NCI-H2227 treated with DMSO at 0.1 percent for 48 hours (cell line): ENCODE measurements around the gene TBX2.

Experiments used
- DNase-seq: peaks from one replicate; lab custom pipeline; 2025; lab: John Stamatoyannopoulos, UW

The TBX2 gene

DNA sequence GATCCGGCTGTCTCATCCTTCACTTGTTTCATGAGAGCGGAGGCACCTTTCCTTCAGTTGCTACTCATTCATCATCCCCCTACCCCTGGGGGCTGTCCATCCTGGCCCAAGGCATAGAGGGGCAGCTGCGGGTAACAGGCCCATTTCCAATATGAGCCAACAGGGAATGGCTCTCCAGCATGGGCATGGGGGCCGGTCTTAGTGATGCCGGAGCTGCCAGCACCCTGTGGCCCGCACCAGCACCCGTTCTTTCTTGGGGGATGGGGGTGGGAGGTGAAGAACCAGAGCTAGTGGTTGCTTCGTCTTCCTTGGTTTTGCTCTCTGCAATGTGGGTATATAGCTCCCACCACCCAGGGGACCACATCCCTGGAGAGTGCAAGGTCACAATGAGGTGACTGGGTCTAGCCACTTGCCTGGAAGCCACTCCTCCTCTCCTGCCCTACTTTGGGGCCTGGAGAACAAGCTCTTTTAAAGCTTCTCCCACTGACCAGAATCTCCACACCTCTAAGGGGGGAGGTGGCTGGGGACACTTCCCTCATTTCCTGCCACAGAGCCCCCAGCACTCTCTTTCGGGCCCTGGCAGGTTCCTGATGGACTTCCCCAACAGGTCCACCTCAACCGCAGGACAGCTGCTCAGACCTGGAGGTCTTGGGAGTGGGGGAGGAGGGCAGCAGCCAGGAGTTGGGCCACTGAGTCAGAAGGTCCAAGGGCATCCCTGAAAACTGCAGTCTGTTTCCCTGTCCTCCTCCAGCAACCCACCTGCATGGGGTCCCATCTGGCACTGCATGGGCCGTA is 11.9 kb upstream of the TBX2 start:
- no peak for DNase-seq

DNA sequence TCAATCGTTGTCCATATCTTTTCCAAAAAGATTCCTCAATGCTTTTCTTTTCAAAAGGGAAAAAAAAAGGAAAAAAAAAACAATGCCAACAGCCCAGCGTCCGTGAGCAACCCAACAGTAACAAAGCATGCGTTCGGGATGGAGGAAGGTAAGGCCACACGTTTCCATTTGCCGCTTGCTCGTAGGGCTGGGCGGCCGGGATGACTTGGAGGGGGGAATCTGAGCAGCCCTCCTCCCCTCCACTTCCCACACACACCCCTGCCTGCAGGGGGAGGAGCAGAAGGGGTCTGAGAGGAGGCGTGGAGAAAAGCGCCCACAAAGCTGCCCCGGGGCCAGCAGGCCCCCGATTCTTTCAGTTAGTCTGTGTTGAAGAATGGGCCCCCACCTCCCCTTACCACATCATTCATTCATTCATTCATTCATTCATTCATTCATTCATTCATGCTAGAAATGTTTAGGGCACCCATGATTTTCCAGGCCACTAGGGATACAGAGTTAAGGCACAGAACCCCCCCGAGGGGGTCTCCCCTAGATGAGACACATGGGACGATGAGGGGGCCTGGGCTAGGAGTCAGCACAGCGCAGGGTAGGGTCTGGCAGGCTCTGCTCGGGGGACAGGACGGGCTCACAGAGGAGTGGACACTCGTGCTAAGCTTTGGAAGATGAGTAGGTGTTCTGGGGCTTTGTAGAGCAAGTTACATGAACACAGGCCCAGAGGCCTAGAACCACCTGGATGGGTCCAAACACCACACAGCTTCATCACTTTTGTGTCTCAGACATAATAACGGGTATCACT is 10.9 kb upstream of the TBX2 start:
- no peak for DNase-seq

DNA sequence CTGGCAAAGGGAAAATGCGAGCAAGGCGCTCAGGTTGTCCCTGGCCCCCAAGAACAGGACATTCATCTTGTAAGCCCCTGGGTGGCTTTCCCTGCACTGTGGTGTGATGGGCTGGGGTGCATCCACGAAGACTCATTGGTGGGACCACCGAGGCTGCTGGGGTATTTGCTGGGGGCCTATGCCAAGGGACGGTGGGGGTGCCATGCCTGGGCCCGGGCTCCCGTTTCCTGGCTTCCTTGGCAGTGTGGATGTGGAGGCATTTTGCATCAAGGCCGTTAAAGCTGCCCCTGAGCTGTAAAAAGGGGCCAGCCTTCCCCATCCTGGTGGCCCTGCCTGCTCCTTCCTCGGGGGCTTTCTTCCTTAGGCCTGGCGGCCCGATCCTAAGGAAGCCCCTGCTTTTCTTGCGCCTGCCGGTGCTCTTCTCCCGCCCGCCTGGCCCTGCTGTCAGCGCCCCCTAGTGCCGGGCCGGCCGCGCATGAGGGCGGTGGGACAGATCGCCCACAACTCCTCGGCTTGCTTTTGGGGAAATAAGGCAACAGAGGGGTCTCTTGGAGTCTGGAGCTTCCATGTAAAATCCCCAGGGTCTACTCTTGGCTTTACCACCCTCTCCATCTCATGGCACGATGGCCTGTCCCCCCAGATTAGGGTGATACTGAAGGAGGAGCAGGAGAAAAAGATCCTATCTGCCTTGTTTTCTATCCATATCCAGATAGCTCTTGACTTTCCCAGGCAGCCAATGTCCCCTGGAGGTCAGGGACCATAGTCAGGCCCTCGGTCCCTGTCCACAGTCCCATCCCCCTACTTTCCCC is 9.8 kb upstream of the TBX2 start:
- DNase-seq: no peak

DNA sequence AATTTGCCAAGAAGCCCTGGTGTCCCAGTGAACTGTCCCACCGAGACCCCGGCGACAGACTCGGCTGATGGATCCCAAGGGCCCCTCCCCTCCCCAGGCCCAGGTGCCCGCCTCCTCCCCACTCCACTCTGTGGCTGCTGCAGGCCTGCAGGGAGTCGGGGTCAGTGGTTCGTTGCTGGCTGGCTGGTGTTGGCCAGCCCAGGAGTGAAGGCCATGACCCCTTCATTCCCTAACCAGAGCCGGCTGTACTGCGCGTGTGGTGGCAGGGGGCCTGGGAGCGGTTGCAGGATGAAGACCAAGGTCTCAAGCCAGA is 9.2 kb upstream of the TBX2 start:
- DNase-seq: no peak

DNA sequence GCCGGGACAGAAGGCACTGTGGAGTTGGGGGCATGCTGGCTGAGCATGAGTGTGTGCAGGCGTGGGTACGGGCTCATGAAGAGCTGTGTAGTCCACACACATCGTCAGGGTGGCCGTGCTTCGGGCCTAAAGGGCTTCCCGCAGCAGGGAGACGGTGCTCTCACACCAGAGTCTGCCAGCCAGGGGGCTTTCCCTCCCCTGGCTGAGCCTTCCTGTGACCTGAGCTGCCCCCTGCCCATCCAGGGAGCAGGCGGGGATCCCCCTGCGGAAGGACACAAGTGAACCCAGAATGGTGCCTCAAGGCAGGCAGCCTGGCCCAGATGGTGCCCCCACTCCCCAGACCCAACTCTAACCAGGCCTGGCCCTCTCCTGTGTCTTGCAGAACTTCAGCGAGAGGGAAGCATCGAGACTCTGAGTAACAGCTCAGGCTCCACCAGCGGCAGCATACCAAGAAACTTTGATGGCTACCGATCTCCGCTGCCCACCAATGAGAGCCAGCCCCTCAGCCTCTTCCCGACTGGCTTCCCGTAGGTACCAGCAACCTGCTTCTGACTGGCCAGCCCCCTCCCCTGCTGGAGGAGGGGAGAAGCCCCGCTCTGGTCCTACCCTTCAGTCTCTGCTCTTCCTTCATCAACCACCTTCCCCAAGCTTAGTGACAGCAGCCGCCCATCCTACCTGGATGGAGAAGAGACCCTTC is 7.9 kb upstream of the TBX2 start:
- no peak for DNase-seq

DNA sequence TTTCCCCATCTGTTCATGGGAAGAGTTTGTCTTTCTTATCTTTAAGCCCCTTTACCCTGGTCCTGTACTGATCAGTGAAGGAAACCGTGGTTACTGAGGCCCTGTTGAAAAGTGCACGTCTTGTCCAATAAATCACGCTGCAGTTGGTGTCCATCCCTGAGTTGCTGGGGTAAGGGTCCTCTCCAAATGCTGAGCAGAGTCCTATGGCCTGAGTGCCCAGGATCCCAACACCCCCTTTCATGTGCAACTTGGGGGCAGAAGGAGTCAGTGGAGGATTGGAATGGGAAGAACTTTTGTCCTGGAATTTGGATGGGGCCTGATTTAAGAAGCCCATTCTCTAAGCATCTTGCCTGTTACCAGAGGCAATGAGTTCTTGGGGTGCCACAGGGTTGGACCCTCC is 7.0 kb upstream of the TBX2 start:
- no peak for DNase-seq

DNA sequence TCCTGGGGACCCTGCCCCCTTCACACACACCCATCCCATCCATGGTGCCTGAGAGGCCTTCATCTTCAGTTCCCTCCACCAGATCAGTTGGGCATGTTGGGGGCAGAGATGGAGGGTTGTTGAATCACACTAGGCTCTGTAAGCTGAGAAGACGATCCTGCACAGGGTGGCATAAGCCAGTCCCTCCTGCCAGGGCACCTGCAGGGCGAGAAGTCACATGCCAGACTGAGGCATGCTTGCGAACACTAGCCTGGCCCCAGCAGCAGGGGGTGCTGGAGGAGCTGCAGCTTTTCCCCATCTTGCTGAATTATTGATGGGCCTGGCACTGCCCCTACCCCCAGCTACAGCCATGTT is 6.1 kb upstream of the TBX2 start:
- no peak for DNase-seq

DNA sequence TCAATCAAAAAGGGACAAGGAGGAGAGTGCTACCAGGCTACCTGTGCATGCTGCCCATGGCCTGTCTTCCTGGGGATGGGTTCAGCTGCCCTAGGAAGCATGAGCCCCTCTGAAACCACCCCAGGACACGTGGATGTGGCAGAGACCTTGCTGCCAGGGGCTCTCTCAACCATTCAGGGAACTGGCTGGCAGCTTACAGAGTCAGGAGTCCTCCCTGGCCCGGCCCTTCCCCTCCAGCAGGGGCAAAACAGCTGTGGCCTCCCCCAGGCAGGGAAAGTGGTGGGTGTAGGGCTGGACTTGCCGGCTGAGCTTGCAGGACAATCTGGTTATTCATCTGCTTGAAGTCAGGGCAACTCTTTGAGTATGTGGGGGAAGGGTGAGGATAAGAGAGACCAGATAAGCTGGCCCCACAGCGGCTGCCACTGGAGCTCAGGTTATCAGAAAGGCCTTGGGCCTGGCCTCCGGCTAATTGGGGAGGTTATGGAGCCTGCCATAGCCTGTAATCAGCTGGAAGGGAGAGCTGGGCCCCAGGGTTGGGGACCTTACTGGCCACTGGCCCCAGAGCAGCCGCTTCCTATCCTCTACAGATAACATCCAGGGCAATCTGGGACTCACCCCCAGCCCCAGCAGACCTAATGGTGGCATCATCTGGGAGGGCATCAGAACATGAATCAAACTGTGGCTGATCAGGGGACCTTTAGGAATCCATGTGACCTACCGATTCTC is 5.6 kb upstream of the TBX2 start:
- no peak for DNase-seq

DNA sequence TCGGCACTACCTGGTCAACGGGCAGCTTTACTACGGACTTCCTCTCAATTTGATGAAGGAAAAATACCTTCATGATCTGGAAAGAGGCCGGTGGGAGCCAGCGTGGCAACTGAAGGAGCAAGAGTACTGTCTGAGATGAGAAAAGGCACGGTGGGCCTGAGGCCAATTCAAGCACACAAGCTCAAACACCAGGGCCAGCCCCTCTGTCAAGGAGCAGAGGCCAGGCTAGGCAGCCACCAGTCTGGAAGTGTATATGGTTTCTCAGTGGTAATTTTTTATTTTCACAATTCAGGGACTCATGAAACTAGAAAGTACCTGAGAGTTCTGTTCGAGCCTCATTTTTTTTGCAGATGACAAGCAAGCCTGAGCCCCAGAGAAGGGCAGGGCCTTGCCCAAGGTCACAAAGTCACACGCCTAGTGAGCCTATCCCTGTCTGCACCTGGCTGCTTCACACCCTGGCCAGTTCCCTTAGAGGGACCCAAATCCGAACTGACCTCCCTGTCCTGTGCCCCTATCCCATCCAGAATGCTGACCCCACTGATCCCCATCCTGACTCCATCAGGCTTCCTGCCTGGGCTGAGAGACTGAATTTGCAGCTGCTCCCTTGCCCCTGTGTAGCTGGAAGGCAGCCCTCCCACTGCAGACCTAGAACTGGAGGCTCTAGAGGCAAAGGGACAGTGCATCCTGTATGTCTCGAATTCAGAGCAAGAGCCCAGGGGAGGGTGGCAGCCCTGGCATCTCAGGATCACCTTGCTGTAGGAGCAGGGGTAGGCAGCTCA is 4.8 kb upstream of the TBX2 start:
- no peak for DNase-seq

DNA sequence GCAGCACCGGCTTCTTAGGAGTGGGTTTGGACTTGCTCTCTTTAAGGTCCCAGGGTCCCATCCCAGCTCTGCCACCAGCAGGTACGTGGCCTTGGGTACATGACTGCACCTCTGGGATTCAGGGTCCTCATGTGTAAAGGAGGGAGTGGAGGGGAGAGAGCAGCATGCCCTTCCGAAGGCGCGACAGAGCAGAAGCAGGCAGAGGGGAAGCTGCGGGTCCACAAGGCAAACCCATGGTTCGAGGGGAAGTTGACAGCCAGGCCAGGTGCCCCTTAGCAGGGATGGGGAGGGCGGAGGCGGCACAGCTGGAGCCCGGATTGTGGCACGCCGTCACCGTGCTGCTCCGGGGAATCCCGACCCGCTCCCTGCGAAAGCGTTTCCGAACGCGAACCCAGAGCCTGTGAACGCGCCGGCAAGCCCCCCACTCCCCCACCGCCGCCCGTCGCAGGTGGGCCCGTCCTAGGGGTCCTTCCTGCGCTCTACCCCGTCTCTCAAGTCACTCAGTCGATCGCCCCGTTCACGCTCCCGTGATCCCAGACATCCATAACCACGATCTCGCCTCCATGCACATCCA is 4.1 kb upstream of the TBX2 start:
- no peak for DNase-seq

DNA sequence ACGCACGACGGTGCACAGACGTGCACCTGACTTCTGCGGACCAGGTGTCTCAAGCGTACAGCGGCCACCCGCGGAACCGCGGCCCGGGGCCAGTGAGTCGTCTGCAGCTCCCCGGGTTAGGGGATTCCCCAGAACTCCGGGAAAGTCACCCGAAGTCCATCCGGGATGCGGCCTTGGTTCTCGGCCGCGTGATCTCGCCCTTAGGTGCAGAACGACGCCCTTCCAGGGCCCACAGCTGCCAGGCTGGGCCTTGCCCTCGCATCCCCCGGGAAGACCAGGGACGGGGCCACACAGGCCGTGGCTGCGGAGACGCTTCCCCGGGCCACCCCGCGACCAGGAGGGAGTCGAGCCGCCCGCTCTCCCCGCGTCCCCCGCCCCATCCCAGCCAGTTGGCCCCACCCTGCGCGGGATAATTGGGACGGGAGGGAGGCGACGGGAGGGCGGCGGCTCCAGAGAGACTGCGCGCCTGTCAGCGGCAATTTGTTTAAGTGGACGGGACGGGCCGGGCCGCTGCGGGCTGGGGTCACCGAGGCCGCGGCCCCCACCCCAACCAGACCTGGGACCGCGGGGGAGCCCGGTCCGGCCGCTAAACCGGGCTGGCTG is 3.6 kb upstream of the TBX2 start:
- DNase-seq: no peak

DNA sequence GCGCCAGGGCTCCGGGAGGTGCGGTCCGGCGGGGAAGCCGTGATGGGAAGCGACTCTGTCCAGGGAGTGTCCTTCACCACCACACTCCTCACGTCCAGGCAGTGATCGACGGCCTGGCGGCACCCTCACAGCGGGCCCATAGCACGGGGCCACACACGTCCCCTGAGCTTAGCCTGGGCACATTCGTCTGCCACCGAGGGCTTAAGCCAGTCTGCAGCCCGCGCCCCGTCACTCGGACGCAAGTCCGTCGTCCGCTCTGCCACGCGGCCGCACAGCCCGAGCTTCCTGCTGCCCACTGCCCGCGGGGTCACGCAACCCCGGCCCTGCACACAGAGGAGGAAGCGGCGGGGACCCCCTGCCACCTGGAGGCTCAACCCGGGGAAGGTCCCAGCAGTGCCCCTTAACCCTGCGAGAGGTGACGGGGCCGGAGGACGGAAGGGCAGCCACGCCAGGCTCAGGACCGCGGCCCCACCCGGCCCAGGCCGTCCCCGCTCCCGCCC is 3.0 kb upstream of the TBX2 start:
- DNase-seq: no peak

DNA sequence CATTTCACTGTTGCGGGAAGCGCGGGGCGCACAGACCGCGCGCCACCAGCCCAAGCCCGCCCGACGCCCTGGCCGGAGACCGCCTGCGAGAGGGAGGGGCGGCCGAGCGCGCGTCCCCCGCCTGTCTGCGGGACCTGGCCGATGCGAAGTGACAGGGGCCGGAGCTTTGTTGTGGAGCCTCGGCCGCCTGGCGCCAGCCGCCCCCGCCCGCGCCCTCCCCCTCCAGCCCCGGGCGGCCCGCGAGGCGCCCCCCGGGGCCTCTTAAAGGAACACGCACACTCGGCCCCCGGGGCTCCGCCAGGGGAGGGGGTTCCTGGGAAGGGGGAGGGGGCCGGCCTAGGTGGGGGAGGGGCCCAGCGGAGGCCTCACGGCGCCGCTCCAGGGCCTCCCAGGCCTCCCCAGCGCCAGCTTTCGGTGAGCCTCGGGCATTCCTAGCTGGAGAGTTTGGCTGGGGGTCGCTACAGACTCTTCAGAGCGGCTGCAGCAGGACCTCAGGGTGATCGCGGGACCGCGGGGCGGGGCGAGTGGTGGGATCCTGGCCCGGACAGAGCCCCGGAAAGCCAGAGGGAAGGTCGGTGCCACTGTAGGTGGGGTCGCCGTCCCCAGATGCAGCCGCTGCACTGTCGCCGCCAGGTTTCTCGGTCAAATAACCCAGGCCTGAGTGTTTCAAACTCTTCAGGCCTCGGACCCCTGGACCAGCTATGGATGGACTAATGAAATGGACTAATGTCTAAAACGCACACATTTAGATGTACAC is 2.4 kb upstream of the TBX2 start:
- no peak for DNase-seq

DNA sequence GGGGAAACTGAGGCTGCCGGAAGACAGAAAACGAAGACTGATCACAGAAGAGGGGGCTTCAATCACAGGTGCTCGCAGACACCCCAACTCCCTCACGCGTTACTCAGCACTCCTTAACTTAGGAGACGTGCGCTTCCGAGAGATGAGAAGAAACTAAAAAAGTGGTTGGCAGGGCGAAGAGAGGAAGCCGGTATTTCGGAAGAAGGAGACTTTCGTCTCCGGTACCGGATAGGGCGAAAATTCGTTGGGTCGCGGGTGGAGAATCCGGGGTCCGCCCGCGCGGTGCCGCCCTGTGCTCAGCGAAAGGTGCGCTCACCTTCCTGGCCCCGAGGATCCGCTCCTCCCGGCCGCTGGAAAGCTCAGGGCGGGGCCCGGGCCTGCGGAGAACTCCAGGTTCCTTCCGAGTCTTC is 917 bp upstream of the TBX2 start:
- DNase-seq: no peak

DNA sequence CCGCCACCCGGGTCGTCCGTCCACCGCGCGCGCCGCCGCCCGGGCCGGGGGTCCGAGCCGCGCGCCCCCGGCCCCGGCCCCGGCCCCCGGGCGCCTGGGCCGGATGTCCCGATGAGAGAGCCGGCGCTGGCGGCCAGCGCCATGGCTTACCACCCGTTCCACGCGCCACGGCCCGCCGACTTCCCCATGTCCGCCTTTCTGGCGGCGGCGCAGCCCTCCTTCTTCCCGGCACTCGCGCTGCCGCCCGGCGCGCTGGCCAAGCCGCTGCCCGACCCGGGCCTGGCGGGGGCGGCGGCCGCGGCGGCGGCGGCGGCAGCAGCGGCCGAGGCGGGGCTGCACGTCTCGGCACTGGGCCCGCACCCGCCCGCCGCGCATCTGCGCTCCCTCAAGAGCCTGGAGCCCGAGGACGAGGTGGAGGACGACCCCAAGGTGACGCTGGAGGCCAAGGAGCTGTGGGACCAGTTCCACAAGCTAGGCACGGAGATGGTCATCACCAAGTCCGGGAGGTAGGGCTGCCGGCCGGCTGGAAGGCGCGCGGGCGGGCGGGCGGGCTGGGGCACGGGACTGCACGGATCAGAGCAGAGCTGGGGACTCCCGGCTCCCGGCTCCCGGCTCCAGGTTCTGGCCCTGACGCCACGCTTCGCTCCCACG is 548 bp downstream of the TBX2 start:
- no peak for DNase-seq

DNA sequence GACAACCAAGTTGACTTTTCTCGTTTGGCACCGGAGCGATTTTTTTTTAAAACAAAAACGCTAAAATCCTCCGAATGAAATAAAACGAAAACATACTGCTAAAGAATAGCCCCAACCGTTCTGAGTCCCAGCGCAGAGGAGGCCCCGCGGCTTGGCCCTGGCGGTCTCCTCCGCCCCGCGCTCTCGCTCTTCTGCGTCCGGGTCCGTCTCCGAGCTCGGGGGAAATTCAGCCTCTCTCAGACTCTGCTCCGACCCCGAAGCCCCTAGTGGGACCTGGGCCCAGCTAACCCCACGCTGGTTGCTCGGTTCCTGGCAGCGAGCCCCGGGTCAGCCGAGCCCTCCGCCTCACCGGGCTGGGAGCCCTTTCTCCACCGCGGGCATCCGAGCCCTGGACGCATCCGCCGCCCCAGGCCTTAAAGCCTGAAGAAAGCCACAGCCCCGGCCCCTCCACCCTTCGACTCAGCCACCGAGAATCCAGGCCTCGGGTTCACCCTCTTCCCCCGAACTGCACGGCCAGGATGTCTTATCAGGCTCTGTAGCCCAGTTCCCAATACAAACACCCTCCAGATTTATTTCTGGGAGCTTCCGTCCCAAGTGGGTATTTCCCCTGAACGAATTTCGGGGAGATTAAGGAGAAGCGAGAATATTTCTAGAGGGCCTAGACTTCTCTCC is 1.2 kb downstream of the TBX2 start:
- DNase-seq: no peak

DNA sequence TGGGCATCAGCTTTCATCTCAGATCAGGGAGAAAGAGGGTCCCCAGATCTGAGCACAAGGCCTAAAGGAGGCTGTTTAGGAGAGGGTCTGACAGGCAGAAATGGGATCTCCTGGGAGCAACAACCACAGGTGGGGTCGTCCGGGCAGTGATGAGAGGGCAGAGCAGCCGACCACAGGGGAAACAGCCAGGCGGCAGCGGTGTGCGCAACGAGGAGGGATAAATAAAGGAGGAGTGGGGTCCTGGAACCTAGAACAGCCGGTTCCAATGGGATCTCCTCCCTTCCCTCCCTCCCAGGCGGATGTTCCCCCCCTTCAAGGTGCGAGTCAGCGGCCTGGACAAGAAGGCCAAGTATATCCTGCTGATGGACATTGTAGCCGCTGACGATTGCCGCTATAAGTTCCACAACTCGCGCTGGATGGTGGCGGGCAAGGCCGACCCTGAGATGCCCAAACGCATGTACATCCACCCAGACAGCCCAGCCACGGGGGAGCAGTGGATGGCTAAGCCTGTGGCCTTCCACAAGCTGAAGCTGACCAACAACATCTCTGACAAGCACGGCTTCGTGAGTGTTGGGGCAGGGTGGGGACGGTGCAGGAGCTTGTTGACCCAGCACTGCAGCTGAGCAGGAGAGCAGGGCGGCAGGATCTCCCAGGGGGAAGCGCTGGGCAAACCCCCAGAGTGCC is 1.9 kb downstream of the TBX2 start:
- DNase-seq: no peak
